Measurements from ENCODE around the gene MACROH2A1. TPM values are rescaled to one million over a fixed set of nuclear protein-coding genes. Genes with fewer than 3 reads are reported as not detected.

Gene MACROH2A1
- total RNA-seq, 1 donor from 2014 or later, result 390 TPM

DNA sequence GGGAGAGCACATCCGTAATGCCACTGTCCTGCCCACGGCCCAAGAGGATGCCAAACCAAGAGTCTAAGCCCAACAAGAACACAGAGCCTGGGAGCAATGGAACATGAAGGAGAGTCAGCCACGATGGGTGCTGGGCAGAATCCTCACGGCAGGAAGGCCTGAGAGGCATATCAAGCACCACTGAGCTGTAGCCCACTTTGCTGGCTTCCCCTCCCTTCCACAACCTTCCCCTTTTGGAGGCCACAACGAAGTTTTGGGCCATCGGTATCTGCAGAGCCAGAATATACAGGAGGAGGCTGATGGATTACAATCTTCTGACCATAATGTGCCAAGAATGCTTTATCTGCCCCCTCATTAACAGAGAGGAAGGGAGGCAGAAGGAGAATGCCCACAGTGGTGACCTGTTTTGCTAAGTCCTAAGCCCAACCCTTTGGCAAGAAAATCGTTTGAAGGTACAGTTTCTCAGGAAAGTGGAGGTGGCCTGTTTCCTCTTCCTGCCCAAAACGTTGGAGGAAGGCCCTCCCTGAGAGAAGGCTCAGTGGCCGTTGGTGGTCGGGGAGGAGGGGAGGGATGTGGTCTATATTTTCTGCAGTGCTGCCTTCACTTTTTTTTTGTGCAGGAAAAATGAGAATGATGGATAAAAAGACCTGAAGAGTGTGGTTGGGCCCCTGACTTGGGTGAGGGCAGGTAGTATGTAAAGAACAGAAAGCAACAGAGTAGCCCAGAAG is 26.2 kb downstream of the MACROH2A1 start:
- TF ChIP-seq, protein P1, sequence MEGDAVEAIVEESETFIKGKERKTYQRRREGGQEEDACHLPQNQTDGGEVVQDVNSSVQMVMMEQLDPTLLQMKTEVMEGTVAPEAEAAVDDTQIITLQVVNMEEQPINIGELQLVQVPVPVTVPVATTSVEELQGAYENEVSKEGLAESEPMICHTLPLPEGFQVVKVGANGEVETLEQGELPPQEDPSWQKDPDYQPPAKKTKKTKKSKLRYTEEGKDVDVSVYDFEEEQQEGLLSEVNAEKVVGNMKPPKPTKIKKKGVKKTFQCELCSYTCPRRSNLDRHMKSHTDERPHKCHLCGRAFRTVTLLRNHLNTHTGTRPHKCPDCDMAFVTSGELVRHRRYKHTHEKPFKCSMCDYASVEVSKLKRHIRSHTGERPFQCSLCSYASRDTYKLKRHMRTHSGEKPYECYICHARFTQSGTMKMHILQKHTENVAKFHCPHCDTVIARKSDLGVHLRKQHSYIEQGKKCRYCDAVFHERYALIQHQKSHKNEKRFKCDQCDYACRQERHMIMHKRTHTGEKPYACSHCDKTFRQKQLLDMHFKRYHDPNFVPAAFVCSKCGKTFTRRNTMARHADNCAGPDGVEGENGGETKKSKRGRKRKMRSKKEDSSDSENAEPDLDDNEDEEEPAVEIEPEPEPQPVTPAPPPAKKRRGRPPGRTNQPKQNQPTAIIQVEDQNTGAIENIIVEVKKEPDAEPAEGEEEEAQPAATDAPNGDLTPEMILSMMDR (conservative IDR thresholded peaks at IDR 0.05; ENCODE audit: low read depth, low read length), result no peak
- H3K4me3 ChIP-seq (ENCODE audit: low read depth, low read length), result no peak overlapping the region
- DNase-seq (ENCODE audit: low read depth), result no peak

DNA sequence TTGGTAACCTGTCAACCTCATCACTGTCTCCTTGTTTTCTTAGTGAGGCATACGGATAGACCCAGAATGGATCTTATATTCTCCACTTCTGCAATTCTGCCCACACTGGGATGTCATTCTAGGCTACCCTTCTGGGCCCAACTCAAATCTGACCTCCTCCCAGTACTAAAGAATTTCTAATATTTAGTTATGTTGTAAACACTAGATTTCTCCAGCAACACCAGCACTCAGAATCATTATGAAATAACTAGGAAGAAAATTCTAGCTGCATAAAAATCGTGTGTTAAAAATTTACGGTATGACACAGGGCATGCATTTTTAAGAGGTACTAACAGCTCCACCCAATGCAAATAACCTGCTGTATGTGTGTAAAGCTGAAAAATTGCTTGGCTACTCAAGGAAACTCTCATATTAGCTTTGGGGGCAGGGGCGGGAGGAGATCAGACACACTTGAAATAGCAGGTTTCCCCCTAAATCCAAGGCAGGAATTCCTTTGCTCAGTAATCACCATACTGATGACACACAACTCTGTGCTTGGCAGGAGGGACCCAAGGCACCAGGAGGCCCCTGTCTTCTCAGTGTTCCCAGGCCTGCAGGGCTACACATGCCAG is 27.3 kb downstream of the MACROH2A1 start:
- H3K4me3 ChIP-seq (ENCODE audit: low read depth, low read length), result no peak overlapping the region
- TF ChIP-seq, protein P1 (conservative IDR thresholded peaks at IDR 0.05; ENCODE audit: low read depth, low read length), result no peak
- DNase-seq (ENCODE audit: low read depth), result no peak

DNA sequence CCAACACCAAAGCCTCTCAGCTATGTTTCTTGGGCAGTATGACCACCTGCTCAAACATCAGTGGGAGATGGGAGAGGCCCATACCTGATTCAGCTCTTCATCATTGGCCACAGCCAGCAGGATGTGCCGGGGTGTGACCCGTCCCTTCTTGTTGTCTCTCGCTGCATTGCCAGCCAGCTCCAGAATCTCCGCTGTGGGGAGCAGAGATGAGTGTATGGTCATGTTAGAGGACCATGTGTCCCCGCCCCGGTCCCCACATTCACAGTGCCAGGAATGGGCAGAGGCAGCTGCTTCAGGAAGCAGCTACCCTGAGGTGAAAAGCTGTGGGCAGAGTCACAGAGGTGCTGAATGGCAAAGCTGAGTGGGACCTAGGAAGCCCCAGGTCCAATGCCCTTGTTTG is 29.1 kb downstream of the MACROH2A1 start:
- TF ChIP-seq, protein P1 (conservative IDR thresholded peaks at IDR 0.05; ENCODE audit: low read depth, low read length), result no peak
- no peak for DNase-seq (ENCODE audit: low read depth)
- no peak overlapping the region for H3K4me3 ChIP-seq (ENCODE audit: low read depth, low read length)

DNA sequence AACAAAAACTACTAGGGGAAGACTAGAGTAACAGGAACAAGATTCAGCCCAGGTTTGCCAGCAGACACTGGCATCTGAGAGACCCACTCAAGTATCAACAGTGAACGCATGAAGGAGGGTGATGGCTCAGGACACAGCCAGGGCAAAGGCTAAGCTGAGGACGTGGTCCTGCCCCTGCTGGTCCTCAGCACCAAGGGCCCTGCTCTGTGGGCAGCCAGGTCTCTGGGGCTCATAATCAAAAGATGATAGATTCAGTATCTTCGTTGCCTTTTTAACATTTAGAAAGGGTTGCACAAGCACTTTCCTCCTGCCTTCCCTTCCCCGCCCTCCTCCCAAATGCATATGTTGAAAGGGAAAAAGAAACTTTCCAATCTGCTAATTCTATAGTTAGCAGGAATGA is 31.5 kb downstream of the MACROH2A1 start:
- DNase-seq (ENCODE audit: low read depth), result no peak
- TF ChIP-seq, protein P1 (conservative IDR thresholded peaks at IDR 0.05; ENCODE audit: low read depth, low read length), result no peak
- H3K4me3 ChIP-seq (ENCODE audit: low read depth, low read length), result no peak overlapping the region

DNA sequence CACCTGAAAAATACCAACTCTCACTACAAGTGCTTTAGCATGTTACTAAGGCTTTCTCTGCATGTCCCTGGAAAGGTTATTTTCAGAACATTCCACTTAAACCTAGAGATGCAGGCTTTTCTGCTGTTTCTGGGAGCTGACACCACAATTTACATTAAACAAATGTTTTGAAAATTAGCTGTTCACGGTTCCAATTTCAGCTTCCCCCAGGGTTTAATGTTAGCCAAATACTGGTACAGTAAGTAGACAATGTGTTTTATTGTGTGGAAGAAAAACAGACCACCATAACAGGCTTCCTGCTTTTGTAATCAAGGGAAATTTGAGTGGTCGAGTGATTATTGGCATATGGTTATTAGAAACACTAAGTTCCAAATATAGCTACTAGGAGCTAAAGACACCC is 32.0 kb downstream of the MACROH2A1 start:
- no peak overlapping the region for H3K4me3 ChIP-seq (ENCODE audit: low read depth, low read length)
- DNase-seq (ENCODE audit: low read depth), result no peak
- TF ChIP-seq, protein P1 (conservative IDR thresholded peaks at IDR 0.05; ENCODE audit: low read depth, low read length), result no peak

DNA sequence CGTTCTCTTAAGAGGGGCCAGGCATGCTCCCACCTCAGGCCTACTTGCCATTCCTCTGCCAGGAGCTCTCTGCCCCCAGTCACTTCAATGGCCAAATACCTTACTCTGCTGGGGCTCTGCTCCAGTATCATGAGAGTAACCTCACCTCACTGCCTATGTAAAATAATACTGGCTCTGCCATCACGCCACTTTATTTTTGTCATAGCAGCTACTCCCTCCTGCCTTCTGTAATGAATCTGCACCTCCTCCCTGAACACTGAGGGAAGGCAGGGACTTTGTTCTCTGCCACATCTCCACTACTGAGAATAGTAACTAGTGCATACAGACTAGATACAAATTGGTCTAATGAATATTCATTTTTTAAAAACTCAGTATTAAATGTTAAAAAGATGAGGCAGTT is 33.8 kb downstream of the MACROH2A1 start:
- H3K4me3 ChIP-seq (ENCODE audit: low read depth, low read length), result no peak overlapping the region
- TF ChIP-seq, protein P1 (conservative IDR thresholded peaks at IDR 0.05; ENCODE audit: low read depth, low read length), result no peak
- DNase-seq (ENCODE audit: low read depth), result no peak
